D341Med (cell line): ENCODE data around the gene CELSR1.
"Not testable (repeated sequence)": the region's sequence is repeated elsewhere in the genome, so short reads cannot be mapped to it uniquely, and the experiment has no call there.

Source experiments
- DNase-seq: peaks from one replicate; pipeline ENCODE4 v3.0.0; 2012; ENCODE audit warnings: low spot score

CELSR1 gene

DNA sequence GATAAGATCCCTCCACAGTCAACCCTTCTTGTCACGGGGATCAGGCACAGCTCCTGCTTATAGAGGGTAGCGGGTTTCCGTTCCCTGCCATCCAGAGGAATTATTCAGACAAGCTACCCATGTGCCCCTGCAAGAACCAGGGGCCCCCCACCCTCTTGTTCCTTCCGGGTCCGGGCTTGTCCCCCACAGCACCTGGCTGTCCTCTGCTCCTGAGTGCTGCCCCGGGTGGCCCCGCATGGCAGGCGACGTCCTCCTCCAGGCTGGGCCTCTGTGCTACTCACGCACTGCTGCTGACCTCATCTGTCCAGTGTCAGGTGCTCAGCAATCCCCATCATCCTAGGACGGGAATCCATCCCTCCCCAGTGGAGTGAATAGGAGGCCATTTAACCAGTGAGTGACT is 24.7 kb downstream of the CELSR1 start:
- DNase-seq, result no peak

DNA sequence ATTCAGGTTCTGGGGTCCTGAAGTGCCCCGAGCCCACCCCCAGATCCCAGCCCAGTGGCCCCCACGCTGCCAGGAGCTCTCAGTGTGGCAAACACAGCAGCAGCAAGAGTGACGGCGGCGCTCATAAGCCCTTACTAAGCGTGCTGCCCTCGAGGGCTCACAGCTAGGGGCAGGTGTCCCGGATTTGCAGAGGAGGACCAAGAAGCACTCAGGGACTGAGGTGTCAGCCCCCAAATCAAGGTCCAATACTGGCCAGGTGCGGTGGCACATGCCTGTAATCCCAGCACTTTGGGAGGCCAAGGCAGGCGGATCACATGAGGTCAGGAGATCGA is 25.4 kb downstream of the CELSR1 start:
- DNase-seq, result no peak

- no peak for DNase-seq
Observed at GRCh38 chr22:46511151-46512038, 26.0 kb downstream of the CELSR1 start.

- no peak for DNase-seq
Observed at GRCh38 chr22:46509416-46510089, 27.9 kb downstream of the CELSR1 start.

DNA sequence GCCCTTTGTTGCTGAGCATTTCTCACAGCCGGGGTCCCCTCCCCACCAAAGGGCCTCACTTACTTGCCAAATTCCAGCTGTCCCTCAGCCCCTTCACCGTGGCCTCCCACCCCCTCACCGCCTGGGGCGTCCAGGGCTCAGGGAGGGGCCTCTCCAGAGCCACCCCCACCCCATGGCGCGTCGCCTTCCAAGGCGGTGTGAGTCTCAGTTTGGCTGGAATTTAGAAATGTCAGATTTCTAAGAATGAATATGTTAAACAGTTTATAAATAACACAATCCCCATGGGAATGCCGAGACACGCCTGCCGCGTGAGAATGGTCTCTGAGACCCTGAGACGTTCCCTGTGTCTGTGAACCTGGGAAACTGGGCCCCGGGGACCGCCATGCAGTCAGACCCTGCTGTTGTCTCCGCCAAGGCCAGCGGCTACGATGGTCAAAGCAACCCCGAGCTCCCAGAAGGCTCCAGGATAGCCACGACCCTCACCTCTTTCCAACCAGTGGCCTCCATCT is 28.9 kb downstream of the CELSR1 start:
- no peak for DNase-seq

DNA sequence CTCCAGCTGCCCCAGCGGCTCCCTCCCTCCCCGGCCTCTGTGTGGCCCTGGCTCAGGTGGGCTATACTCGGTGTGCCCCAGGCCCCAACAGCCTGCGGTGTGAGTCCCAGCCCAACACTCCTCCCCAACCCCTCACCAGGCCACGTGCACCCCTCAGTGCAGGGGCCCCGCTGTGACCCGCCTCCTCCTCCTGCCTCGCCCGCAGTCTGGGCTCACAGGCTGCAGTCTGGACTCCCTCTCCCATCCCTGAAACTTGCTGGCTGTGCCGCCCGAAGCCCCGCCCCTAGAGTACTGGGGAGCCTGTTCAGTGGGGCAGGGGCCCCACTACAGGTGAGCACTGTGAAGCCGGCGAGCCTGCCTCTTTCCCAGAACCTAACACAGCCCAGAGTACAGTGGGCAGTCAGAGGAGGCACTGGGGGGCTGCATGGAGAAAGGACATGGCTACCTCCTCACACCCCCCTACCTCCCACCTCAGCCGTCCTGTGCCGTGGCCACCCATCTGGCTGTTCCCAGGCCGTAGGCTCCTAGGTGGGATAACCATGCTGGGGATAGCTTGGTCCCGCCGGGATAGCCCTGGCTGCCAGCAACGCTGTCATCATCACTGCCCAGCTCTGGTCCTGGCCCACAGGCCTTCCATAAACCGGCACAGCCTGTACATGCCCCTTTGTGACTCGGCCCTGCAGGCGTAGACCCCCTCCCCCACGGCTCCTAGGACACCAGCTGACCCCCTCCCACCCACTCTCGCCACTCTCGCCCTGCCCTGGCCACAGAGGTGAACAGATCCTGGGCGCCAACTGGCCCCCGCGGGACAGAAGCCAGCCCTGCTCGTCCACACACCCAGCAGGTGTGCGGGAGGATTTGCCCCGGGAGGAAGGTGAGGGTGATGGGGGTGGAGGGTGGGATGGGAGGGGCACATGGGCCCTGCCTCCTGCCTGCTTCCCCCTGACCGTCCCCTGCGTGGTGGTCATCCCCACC is 29.7 kb downstream of the CELSR1 start:
- peak; percentile 32 for DNase-seq

DNA sequence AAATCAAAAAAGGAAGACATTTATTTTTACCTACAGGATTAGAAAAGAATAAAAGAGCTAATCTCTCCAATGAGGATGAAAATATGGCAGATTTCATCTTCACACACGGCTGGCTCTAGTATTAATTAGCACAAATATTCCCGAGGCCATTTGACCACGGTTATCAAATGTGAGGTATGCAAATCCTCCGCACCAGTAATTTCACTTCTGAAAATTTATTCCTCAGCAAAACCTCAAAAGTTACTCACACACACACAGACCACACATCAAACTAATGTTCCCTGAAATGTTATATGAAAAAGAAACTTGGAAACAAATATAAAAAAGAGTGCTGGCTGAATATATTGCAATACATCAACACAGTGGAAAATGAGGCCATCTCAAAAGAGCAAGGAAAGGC is 32.8 kb downstream of the CELSR1 start:
- no peak for DNase-seq

GRCh38 chr22:46502440-46503175 is 34.8 kb downstream of the CELSR1 start:
- DNase-seq, result no peak

GRCh38 chr22:46501701-46502100 is 35.7 kb downstream of the CELSR1 start:
- DNase-seq, result no peak

DNA sequence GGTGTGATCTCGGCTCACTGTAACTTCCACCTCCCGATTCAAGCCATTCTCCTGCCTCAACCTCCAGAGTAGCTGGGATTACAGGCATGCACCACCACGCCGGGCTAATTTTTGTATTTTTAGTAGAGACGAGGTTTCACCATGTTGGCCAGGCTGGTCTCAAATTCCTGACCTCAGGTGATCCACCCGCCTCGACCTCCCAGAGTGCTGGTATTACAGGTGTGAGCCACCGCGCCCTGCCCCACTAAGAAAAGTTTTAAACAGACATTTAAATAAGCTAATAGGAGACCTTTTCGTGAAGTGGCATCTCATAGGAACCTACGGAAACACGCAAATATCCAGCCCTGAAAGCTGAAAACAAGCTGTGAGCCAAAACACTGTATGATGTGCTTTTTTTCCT is 36.2 kb downstream of the CELSR1 start:
- not testable (repeated sequence) for DNase-seq

DNA sequence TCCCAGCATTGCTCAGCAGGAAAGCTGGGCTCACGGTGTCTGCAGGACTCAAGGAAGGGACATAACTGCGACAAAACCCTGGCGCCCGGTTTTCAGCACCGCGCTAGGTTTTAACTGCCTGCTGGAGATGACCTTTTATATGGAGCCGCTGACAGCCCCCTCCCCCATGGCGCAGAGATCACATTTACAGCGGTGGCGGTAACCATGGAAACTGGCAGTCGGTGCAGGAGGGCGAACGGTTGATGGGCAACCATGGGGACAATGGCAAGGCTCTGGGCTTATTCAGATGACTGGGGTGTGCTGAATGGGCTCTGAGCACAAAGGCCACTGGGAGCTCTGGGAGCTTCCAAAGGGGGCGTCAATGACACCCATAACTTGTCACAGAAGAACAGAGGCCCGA is 37.2 kb downstream of the CELSR1 start:
- DNase-seq, result no peak

- no peak for DNase-seq
Observed at GRCh38 chr22:46499805-46500189, 37.6 kb downstream of the CELSR1 start.

DNA sequence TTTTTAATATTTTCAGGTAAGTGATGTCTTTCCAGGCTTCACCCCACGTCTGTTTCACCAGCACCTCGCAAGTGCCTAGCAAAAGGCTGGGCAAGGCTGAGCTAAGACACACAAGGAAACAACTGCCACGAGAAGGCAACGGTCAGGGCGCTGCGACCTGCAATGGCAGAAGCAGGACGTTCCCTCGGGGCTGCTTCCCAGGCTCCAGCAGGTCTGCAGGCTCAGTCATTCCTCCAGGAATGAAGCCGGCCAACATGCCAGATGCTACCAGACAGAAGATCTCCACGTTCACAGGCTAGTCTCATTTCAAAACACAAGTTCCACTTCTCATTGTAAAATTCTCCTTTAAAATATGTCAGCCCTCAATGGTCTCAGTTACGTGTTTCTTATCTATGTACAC is 45.5 kb downstream of the CELSR1 start:
- no peak for DNase-seq

- no peak for DNase-seq
Observed at GRCh38 chr22:46490538-46490937, 46.9 kb downstream of the CELSR1 start.

DNA sequence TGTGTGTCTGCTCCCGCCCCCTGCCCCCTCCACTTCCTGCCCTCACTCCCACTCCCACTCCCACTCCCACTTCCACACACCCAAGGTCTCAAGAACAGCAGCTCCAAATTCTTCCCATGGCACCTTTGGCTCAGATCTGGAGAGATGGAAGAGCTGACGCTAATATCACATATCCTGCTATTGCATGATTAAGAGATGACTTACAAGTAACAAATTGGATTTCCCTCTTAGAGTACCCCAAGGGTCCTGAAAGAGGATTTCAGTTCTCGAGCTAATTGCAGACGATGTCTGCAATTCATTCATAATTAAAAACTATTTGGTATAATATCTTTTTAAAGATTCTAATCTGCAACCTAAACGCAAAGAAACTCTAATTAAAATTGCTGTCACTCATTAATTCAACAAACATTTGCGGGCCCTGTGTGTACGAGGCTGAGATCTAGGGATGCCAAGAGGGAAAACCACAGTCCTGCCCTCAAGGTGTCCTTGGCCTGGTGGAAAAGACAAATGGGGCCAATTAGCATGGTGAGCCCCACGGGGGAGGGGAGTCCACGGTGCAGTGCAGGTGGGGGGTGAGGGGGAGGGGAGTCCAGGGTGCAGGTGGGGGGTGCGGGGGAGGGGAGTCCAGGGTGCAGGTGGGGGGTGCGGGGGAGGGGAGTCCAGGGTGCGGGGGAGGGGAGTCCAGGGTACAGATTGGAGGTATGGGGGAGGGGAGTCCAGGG is 50.3 kb downstream of the CELSR1 start:
- DNase-seq, result no peak

- DNase-seq, result no peak
Observed at GRCh38 chr22:46484861-46485595, 52.4 kb downstream of the CELSR1 start.

- DNase-seq, result no peak
Observed at GRCh38 chr22:46484156-46484860, 53.1 kb downstream of the CELSR1 start.

DNA sequence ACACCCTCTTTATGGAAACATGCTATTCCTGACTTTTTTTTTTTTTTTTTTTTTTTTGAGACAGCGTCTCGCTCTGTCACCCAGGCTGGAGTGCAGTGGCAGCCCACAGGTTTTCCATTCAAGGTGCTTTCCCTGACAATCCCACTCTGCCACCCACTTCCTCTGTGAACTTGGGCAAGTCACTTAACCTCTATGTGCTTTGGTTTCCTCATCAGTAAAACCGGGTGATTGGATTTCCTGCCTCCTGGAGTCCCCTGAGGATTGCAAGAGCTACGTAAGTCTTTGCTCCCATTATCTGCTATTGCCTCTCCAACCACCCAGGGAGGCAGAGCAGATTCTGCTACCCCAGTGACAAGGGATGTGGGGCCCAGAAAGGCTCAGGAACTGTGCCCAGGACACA is 54.1 kb downstream of the CELSR1 start:
- no peak for DNase-seq

DNA sequence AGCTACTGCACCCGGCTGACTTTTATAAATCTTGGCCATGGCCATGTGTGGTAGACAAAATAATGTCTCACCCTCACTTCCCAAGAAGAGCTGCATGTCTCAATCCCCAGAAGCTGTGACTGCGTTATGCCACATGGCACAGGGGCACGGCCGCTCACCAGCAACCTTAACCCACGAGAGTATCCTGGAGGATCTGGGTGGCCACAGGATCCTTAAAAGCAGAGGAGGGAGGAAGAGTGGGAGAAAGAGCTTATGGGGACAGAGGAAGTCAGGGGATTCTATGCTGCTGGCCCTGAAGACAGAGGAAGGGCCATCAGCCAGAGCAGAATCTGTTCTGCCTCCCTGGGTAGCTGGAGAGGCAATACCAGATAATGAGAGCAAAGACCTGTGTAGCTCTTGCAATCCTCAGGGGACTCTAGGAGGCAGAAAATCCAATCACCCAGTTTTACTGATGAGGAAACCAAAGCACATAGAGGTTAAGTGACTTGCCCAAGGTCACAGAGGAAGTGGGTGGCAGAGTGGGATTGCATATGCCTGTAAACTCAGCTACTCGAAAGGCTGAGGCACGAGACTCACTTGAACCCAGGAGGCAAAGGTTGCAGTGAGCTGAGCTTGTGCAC is 55.3 kb downstream of the CELSR1 start:
- DNase-seq, result no peak
